SKM-1 treated with dmso at 0.1 percent for 144 hours (cell line): ENCODE data around the gene ATG101.

ENCODE experiments used
- DNase-seq: peaks from one replicate; lab custom pipeline; 2025; ENCODE audit not compliant: unreplicated experiment; lab: John Stamatoyannopoulos, UW

ATG101 gene

GRCh38 chr12:52079576-52080402 is 10.0 kb downstream of the ATG101 start, which contains the start of gene SMIM41:
SMIM41 (plus strand) TSS chr12:52079704; CDS start chr12:52079780, 76 bp downstream.
- no peak for DNase-seq

GRCh38 chr12:52080403-52081251 is 10.8 kb downstream of the ATG101 start:
- no peak for DNase-seq

GRCh38 chr12:52081263-52081733 is 11.5 kb downstream of the ATG101 start:
- DNase-seq = no peak

GRCh38 chr12:52082026-52082668 is 12.4 kb downstream of the ATG101 start:
- DNase-seq = no peak

GRCh38 chr12:52082669-52082987 is 12.8 kb downstream of the ATG101 start:
- DNase-seq = no peak

GRCh38 chr12:52082988-52083637 is 13.3 kb downstream of the ATG101 start:
- DNase-seq = no peak

GRCh38 chr12:52083638-52083996 is 13.8 kb downstream of the ATG101 start:
- DNase-seq = no peak

GRCh38 chr12:52084491-52085231 is 14.9 kb downstream of the ATG101 start:
- no peak for DNase-seq

- no peak for DNase-seq
These were observed 16.0 kb downstream of the ATG101 start for GRCh38 chr12:52085682-52086180.

GRCh38 chr12:52086366-52086765 is 16.6 kb downstream of the ATG101 start:
- DNase-seq = no peak

- DNase-seq = no peak
These were observed 17.4 kb downstream of the ATG101 start for GRCh38 chr12:52086944-52087835.

- DNase-seq = no peak
These were observed 18.4 kb downstream of the ATG101 start for GRCh38 chr12:52087961-52088820.

- DNase-seq = no peak
These were observed 19.7 kb downstream of the ATG101 start for GRCh38 chr12:52089491-52089890.

- DNase-seq = no peak
These were observed 20.5 kb downstream of the ATG101 start for GRCh38 chr12:52090291-52090690.

- DNase-seq = no peak
These were observed 21.3 kb downstream of the ATG101 start for GRCh38 chr12:52091061-52091460.

GRCh38 chr12:52091869-52092268 is 22.1 kb downstream of the ATG101 start:
- no peak for DNase-seq

GRCh38 chr12:52093346-52093745 is 23.6 kb downstream of the ATG101 start:
- DNase-seq = no peak

- no peak for DNase-seq
These were observed 26.7 kb downstream of the ATG101 start for GRCh38 chr12:52096332-52097044.
